Epithelial cell of esophagus (primary cell): ENCODE measurements around the gene SERINC3.

Experiments used
- DNase-seq: peaks from one replicate; pipeline ENCODE4 v3.0.0; 2010; ENCODE audit warnings: low read depth
- H3K4me3 ChIP-seq: 2 replicates; pipeline ENCODE4 v1.5.1; 2011; ENCODE audit warnings: mild to moderate bottlenecking, low read length, control low read depth
- CTCF ChIP-seq: IDR thresholded peaks from 2 replicates; pipeline ENCODE4 v1.5.1; 2011; ENCODE audit warnings: low read depth, mild to moderate bottlenecking, low read length, control low read depth, inconsistent platforms; ENCODE audit not compliant: insufficient read depth; ENCODE audit errors: missing control alignments

The SERINC3 gene

GRCh38 chr20:44489223-44489622 lies 32.6 kb downstream of the SERINC3 start:
- DNase-seq = no peak
- H3K4me3 ChIP-seq = no peak overlapping the region
- no peak for TF ChIP-seq CTCF

- no peak for DNase-seq
- TF ChIP-seq CTCF = no peak
- H3K4me3 ChIP-seq = no peak overlapping the region
These were observed 33.3 kb downstream of the SERINC3 start for GRCh38 chr20:44488551-44488950.

- no peak overlapping the region for H3K4me3 ChIP-seq
- no peak for TF ChIP-seq CTCF
- no peak for DNase-seq
These were observed 36.1 kb downstream of the SERINC3 start for GRCh38 chr20:44485830-44486198.

GRCh38 chr20:44485078-44485829 lies 36.6 kb downstream of the SERINC3 start:
- no peak overlapping the region for H3K4me3 ChIP-seq
- DNase-seq = no peak
- no peak for TF ChIP-seq CTCF

- H3K4me3 ChIP-seq = no peak overlapping the region
- TF ChIP-seq CTCF = no peak
- no peak for DNase-seq
These were observed 38.8 kb downstream of the SERINC3 start for GRCh38 chr20:44483112-44483511.

- no peak for DNase-seq
- no peak for TF ChIP-seq CTCF
- no peak overlapping the region for H3K4me3 ChIP-seq
These were observed 40.0 kb downstream of the SERINC3 start for GRCh38 chr20:44481719-44482416.
